ENCODE results near the gene AGO3.
A peak's percentile ranks its signal among the peaks of the same experiment; 100 is the strongest.

The AGO3 gene

DNA sequence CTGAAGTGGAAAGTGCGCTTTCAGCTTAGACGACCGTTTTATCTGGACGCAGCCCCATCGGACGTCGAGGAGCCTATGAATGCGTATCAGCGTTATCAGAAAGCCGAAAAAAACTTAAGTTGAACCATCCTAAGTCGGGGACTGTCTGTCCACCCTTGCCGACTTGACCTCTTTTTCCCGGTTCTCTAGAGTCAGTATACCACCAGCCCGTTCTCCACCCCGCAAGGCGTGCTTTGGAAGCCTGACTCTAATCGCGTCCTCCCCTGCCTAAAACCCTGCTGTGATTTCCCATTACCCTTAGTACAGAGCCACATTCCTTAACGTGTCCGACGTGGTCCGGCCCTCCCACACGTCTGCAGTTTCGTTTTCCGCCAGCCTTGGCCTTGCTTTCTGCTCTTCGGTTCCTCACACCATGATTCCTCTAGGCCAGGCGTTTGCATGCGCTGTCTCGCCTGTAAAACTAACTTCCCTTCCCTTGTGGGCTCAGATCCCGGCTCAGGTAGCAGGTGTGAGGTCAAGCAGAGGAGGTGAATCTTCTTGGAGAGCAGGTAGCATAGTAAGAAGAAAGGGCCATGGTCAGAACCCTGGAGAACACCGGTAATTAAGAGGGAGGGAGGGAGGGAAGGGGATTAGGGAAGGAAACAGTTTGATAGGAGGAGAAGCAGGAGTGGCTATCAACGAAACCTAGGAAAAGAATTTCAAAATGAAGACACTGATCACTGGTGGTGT lies 158.7 kb downstream of the AGO3 start:
- DNase-seq (ENCODE audit: low read depth), result peak; percentile 58
- TF ChIP-seq, protein P1, sequence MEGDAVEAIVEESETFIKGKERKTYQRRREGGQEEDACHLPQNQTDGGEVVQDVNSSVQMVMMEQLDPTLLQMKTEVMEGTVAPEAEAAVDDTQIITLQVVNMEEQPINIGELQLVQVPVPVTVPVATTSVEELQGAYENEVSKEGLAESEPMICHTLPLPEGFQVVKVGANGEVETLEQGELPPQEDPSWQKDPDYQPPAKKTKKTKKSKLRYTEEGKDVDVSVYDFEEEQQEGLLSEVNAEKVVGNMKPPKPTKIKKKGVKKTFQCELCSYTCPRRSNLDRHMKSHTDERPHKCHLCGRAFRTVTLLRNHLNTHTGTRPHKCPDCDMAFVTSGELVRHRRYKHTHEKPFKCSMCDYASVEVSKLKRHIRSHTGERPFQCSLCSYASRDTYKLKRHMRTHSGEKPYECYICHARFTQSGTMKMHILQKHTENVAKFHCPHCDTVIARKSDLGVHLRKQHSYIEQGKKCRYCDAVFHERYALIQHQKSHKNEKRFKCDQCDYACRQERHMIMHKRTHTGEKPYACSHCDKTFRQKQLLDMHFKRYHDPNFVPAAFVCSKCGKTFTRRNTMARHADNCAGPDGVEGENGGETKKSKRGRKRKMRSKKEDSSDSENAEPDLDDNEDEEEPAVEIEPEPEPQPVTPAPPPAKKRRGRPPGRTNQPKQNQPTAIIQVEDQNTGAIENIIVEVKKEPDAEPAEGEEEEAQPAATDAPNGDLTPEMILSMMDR (conservative IDR thresholded peaks at IDR 0.05; ENCODE audit: low read length), result no peak
- H3K4me3 ChIP-seq (ENCODE audit: low read length), result peak overlapping the region; percentile 73

DNA sequence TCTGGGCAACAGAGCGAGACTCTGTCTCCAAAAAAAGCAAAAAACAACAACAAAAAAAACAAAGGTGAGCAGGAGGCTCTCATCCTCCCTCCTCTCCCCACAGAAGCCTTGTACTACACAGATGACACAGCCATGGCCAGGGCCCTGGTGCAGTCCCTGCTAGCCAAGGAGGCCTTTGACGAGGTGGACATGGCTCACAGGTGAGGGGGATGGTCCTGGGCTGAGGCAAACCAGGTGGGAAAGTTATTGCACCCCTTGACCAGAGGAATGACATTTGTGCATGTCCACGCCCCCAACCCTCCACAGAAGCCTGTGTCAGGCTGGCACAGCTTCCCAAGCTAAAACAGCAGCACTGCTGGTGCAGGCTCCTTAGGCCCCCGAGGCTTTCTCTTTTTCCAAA lies 160.2 kb downstream of the AGO3 start:
- no peak for DNase-seq (ENCODE audit: low read depth)

DNA sequence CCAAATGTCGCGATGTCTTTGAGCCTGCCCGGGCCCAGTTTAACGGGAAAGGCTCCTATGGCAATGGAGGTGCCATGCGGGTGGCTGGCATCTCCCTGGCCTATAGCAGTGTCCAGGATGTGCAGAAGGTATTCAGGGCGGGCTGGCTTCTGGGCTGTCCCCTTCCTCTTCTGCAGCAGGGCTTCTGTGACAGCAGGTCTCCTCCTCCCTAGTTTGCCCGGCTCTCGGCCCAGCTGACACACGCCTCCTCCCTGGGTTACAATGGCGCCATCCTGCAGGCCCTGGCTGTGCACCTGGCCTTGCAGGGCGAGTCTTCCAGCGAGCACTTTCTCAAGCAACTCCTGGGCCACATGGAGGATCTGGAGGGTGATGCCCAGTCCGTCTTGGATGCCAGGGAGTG lies 160.8 kb downstream of the AGO3 start:
- TF ChIP-seq, protein P1 (conservative IDR thresholded peaks at IDR 0.05; ENCODE audit: low read length), result no peak
- no peak overlapping the region for H3K4me3 ChIP-seq (ENCODE audit: low read length)
- DNase-seq (ENCODE audit: low read depth), result no peak

More for the DNA sequence above, 160.2 kb downstream of the AGO3 start:
- H3K4me3 ChIP-seq (ENCODE audit: low read length), result no peak overlapping the region
- TF ChIP-seq, protein P1 (conservative IDR thresholded peaks at IDR 0.05; ENCODE audit: low read length), result no peak

DNA sequence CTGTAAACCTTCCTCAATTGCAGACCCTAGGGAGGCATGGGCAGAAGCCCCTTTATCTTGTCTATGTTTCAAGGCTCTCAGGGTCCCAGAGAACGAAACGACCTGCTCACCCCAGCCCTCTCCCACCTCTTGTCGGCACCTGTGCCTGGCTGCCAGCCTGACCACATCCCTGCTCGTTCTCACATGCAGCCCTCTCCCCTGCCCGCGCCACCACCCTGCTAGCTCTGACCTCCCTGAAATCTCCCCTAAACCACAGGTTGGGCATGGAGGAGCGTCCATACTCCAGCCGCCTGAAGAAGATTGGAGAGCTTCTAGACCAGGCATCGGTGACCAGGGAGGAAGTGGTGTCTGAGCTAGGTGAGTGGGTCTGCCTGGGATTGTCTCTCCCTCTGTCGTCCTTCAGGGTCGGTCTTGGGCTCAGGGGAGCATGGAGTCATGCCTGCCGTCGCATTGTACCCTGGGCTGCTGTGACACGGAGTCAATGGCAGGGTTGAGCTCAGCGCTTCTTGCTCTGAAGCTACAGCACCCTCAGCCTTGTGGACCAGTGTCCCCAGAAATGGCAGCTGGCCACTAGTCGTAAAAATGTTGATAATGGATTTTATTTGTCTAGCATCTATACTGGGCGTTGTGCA lies 161.4 kb downstream of the AGO3 start:
- TF ChIP-seq, protein P1 (conservative IDR thresholded peaks at IDR 0.05; ENCODE audit: low read length), result no peak
- no peak overlapping the region for H3K4me3 ChIP-seq (ENCODE audit: low read length)
- DNase-seq (ENCODE audit: low read depth), result no peak

DNA sequence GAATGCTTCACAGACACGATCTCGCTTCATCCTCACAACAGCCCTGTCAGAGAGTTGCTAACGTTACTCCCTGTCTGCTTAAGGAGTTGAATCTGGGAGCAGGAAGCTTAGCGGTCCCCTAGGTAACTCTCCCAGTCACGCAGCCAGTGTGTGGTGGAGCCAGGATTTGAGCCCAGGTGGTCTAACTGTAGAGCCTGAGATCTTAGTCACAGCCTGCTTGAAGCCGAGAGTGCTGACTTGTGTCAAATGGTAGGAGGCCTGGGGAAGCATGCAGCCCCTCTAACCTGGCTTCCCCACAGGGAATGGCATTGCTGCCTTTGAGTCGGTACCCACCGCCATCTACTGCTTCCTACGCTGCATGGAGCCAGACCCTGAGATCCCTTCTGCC lies 161.9 kb downstream of the AGO3 start:
- TF ChIP-seq, protein P1 (conservative IDR thresholded peaks at IDR 0.05; ENCODE audit: low read length), result no peak
- H3K4me3 ChIP-seq (ENCODE audit: low read length), result no peak overlapping the region
- no peak for DNase-seq (ENCODE audit: low read depth)

DNA sequence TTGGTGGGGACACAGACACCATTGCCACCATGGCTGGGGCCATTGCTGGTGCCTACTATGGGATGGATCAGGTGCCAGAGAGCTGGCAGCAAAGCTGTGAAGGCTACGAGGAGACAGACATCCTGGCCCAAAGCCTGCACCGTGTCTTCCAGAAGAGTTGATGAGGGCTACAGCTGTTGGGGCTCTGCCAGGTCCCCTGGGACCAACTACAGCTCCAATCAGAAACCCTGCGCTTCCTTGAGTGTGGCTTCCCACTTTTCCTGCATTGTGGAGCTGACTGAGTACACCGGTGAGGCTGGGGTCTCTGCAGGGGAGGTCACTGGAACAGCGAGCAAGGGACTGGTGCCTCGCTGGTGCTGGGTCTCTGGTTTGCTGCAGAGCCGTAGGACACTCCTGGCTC lies 162.3 kb downstream of the AGO3 start:
- no peak for DNase-seq (ENCODE audit: low read depth)
- no peak overlapping the region for H3K4me3 ChIP-seq (ENCODE audit: low read length)
- TF ChIP-seq, protein P1 (conservative IDR thresholded peaks at IDR 0.05; ENCODE audit: low read length), result no peak

DNA sequence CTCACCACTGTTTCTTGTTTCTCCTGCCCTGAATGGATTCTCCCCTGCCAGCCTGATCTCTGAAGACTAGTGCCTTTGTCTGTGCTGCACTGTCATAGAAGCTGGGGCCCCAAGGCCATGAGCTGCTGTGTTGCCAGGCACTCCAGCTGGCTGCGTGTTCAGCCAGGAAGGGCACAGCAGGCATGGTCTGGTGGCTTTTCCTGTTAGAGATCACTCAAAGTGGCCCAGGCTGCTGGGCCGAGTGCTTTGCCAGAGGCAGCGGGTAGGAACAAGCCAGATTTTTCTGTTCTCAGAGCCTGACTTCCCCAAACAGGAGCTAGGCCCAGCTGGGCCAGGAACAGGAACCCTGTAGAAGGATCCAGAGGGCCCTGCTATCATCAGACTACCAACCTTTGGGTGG lies 163.0 kb downstream of the AGO3 start:
- DNase-seq (ENCODE audit: low read depth), result no peak
- TF ChIP-seq, protein P1 (conservative IDR thresholded peaks at IDR 0.05; ENCODE audit: low read length), result no peak
- no peak overlapping the region for H3K4me3 ChIP-seq (ENCODE audit: low read length)
